Upper lobe of left lung (tissue), 4 donors: Measurements from ENCODE around the gene XRCC4.

Source experiments
- CTCF ChIP-seq, 6 experiments: fragments of 450-650 bp in 4 of 6; fragments of 200-600 bp in 2 of 6; sonication (generic) in 2 of 6; IDR thresholded peaks; one replicate each; pipeline ENCODE4 v1.5.1; 2016 to 2019; ENCODE audit warnings: antibody characterized with exemption in 6 of 6
- EP300 ChIP-seq, 4 donors: sonication (generic); formaldehyde crosslinking; IDR thresholded peaks; one replicate each; pipeline ENCODE4 v1.5.1; 2017; ENCODE audit warnings: antibody characterized with exemption in 4 of 4, control low read depth in 2 of 4
- POLR2A ChIP-seq, 4 donors: fragments of 450-650 bp; IDR thresholded peaks; one replicate each; pipeline ENCODE4 v1.5.1; 2016 to 2017; ENCODE audit warnings: antibody characterized with exemption in 4 of 4, mild to moderate bottlenecking in 2 of 4

- no peak for TF ChIP-seq CTCF (IDR thresholded peaks at IDR 0.05)
- no peak for TF ChIP-seq POLR2A (IDR thresholded peaks at IDR 0.05)
- TF ChIP-seq EP300 (IDR thresholded peaks at IDR 0.05): no peak
Observed at GRCh38 chr5:83283761-83284160, 206.4 kb downstream of the XRCC4 start.
